Body of pancreas (tissue), 4 donors: ENCODE data around the gene LAMC2.

Experiments used
- POLR2A ChIP-seq, 3 donors: fragments of 450-650 bp; IDR thresholded peaks; one replicate each; pipeline ENCODE4 v1.6.1; 2016; ENCODE audit warnings: antibody characterized with exemption in 3 of 3, mild to moderate bottlenecking in 2 of 3
- TF ChIP-seq, protein P1 (sequence below), 7 experiments: fragments of 450-650 bp in 4 of 7; fragments of 200-600 bp in 3 of 7; sonication (generic) in 3 of 7; IDR thresholded peaks; one replicate each; pipeline ENCODE4 v1.5.1; 2016 to 2019; ENCODE audit warnings: antibody characterized with exemption in 7 of 7

DNA sequence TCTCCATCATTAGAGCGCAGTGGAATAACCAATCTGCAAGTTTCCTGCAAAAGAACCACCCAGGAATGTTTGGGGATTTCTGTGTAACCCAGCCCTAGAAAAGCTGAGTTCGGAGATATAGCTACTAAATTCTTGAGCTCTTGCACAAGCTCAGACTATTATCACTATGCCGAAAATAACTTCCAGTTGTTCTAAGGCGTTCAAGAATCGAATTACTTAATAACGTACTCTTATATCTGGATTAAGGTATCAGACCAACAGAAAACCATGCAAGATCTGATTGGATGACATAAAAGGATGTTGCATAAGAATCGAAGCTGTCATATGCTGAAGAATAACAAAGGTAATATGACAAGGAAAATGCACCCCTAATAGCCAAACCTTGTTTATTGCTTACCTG lies 7.5 kb upstream of the LAMC2 start:
- TF ChIP-seq, protein P1, sequence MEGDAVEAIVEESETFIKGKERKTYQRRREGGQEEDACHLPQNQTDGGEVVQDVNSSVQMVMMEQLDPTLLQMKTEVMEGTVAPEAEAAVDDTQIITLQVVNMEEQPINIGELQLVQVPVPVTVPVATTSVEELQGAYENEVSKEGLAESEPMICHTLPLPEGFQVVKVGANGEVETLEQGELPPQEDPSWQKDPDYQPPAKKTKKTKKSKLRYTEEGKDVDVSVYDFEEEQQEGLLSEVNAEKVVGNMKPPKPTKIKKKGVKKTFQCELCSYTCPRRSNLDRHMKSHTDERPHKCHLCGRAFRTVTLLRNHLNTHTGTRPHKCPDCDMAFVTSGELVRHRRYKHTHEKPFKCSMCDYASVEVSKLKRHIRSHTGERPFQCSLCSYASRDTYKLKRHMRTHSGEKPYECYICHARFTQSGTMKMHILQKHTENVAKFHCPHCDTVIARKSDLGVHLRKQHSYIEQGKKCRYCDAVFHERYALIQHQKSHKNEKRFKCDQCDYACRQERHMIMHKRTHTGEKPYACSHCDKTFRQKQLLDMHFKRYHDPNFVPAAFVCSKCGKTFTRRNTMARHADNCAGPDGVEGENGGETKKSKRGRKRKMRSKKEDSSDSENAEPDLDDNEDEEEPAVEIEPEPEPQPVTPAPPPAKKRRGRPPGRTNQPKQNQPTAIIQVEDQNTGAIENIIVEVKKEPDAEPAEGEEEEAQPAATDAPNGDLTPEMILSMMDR (IDR thresholded peaks at IDR 0.05): no peak
- TF ChIP-seq POLR2A (IDR thresholded peaks at IDR 0.05): no peak
